ENCODE results near the gene TENM4.

DNA sequence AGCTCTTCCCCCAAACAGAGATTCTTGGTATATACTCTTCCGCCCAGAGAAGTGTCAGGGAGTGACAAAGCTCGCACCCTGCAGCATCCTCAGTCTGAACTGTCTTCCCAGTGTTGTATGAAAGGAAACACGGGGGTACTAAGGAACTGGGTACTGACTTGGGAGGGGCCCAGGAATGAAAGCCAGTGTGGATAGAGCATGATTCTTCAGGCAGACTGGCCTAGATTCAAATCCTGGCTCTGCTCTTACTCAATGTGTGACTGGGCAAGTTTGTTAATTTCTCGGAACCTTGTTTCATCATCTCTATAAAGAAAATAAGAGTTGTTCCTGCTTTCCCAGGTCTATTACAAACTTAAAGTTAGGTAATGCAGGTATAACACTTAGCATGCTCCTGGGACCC, 600.2 kb downstream of the TENM4 start:
- no peak for TF ChIP-seq CTCF (IDR thresholded peaks at IDR 0.05)
- no peak for TF ChIP-seq REST (IDR thresholded peaks at IDR 0.05; ENCODE audit: insufficient read depth in 1 of 2, low read depth in 2 of 2, low read length in 1 of 2)
- TF ChIP-seq TCF7L2 (IDR thresholded peaks at IDR 0.05; ENCODE audit: low read depth, low read length) = no peak
- no peak for TF ChIP-seq SIN3A (IDR thresholded peaks at IDR 0.05; ENCODE audit: borderline replicate concordance, insufficient read depth, low read depth, low read length)
